B cell (primary cell): ENCODE data around the gene LITAFD. TPM values are rescaled to one million over a fixed set of nuclear protein-coding genes. Genes with fewer than 3 reads are reported as not detected.

Source experiments
- ATAC-seq: fragments of 200-7000 bp; cut with Tn5 transposase; one replicate; pipeline ENCODE4 v1.10.0; 2021; ENCODE audit warnings: low read depth, mild to moderate bottlenecking, moderate number of reproducible peaks, moderate library complexity
- CTCF ChIA-PET: fragments of 350-600 bp; sonication (Branson Sonifier 250); formaldehyde crosslinking; loops from one replicate; lab custom pipeline; 2021; ENCODE audit warnings: antibody characterized with exemption, inconsistent platforms; lab: Charles Lee
- POLR2A ChIA-PET: fragments of 350-600 bp; sonication (Branson Sonifier 250); formaldehyde crosslinking; loops from one replicate; lab custom pipeline; 2021; ENCODE audit warnings: antibody characterized with exemption; lab: Charles Lee
- DNase-seq: peaks from one replicate; pipeline ENCODE4 v3.0.0; 2013
- H2AFZ ChIP-seq: 2 replicates; pipeline ENCODE4 v1.6.1; 2012; ENCODE audit warnings: mild to moderate bottlenecking, low read depth, low read length; ENCODE audit not compliant: insufficient read depth, poor library complexity, severe bottlenecking
- H3K27ac ChIP-seq, 2 donors: 1 replicate in 1 of 2; 2 replicates in 1 of 2; pipeline ENCODE4 v1.5.1; 2012 to 2013; ENCODE audit warnings: low read length in 2 of 2, mild to moderate bottlenecking in 2 of 2, moderate library complexity in 1 of 2
- H3K27me3 ChIP-seq, 4 experiments: fragments of 200-600 bp in 1 of 4; sonication (generic) in 1 of 4; replicated peaks in 1 of 4; 1 replicate in 2 of 4; 2 replicates in 2 of 4; pipeline versions ENCODE4 v1.6.1 to v1.7.0; 2013 to 2016; ENCODE audit warnings: low read length in 3 of 4, mild to moderate bottlenecking in 2 of 4, mixed read lengths in 1 of 4, moderate library complexity in 1 of 4; ENCODE audit not compliant: insufficient read depth in 4 of 4, control insufficient read depth in 3 of 4; ENCODE audit errors: control extremely low read depth in 1 of 4
- H3K36me3 ChIP-seq, 2 experiments: replicated peaks in 1 of 2; 1 replicate in 1 of 2; 2 replicates in 1 of 2; pipeline versions ENCODE4 v1.6.1 to v1.7.1; 2013; ENCODE audit warnings: low read length in 1 of 2; ENCODE audit not compliant: insufficient read depth in 2 of 2, control insufficient read depth in 1 of 2; ENCODE audit errors: control extremely low read depth in 1 of 2, extremely low read depth in 1 of 2
- H3K4me1 ChIP-seq, 2 donors: fragments of 200-600 bp in 1 of 2; sonication (generic) in 1 of 2; 1 replicate in 1 of 2; 2 replicates in 1 of 2; pipeline versions ENCODE4 v1.5.1 to v1.6.1; 2013 to 2017; ENCODE audit warnings: low read length in 2 of 2; ENCODE audit not compliant: control insufficient read depth in 2 of 2, insufficient read depth in 2 of 2
- H3K4me2 ChIP-seq: replicated peaks from 2 replicates; pipeline ENCODE3; 2012; ENCODE audit warnings: mild to moderate bottlenecking, low read depth, low read length; ENCODE audit not compliant: poor library complexity, severe bottlenecking
- H3K4me3 ChIP-seq, 5 experiments: fragments of 200-600 bp in 1 of 5; sonication (generic) in 1 of 5; 1 replicate in 3 of 5; 2 replicates in 2 of 5; pipeline versions ENCODE4 v1.5.1 to v1.7.0; 2011 to 2016; ENCODE audit warnings: low read length in 4 of 5, mild to moderate bottlenecking in 4 of 5, low read depth in 2 of 5, control low read depth in 1 of 5, moderate library complexity in 1 of 5; ENCODE audit not compliant: insufficient read depth in 1 of 5; ENCODE audit errors: control extremely low read depth in 1 of 5, extremely low read depth in 1 of 5
- H3K79me2 ChIP-seq: fragments of 200-600 bp; sonication (generic); one replicate; pipeline ENCODE4 v1.6.0; 2016; ENCODE audit warnings: low read length; ENCODE audit not compliant: control insufficient read depth, insufficient read depth
- H3K9ac ChIP-seq: fragments of 200-600 bp; sonication (generic); 2 replicates; pipeline ENCODE4 v1.6.1; 2017; ENCODE audit warnings: mild to moderate bottlenecking, low read length, moderate library complexity
- H3K9me3 ChIP-seq, 3 donors: one replicate each; pipeline versions ENCODE4 v1.6.1 to v1.7.1; 2013; ENCODE audit warnings: low read length in 2 of 3; ENCODE audit not compliant: control insufficient read depth in 2 of 3, insufficient read depth in 1 of 3; ENCODE audit errors: control extremely low read depth in 1 of 3
- H4K20me1 ChIP-seq: 2 replicates; pipeline ENCODE4 v1.6.0; 2012; ENCODE audit warnings: mild to moderate bottlenecking, low read length; ENCODE audit not compliant: insufficient read depth, control insufficient read depth, poor library complexity, severe bottlenecking
- H3K27ac Mint-ChIP-seq: one replicate; pipeline ENCODE4 v1.8.0; 2021; ENCODE audit warnings: mixed read lengths
- H3K27me3 Mint-ChIP-seq: one replicate; pipeline ENCODE4 v1.8.0; 2021; ENCODE audit warnings: mixed read lengths
- H3K4me1 Mint-ChIP-seq: one replicate; pipeline ENCODE4 v1.8.0; 2021; ENCODE audit warnings: mixed read lengths
- H3K4me3 Mint-ChIP-seq: one replicate; pipeline ENCODE4 v1.8.0; 2021; ENCODE audit warnings: mixed read lengths
- H3K9me3 Mint-ChIP-seq: one replicate; pipeline ENCODE4 v1.8.0; 2022; ENCODE audit warnings: mixed read lengths; ENCODE audit not compliant: insufficient read depth
- EZH2 ChIP-seq: IDR thresholded peaks from 2 replicates; pipeline ENCODE4 v1.6.1; 2012; ENCODE audit warnings: borderline replicate concordance, low read depth, mild to moderate bottlenecking, moderate library complexity, low read length; ENCODE audit not compliant: insufficient read depth, poor library complexity, severe bottlenecking
- WGBS: methylation state at CpG from one replicate; pipeline ENCODE4 v1.1.5; 2013; ENCODE audit warnings: missing lambda C conversion rate; ENCODE audit not compliant: insufficient coverage; 5-methylcytosine and 5-hydroxymethylcytosine counted together
- intact Hi-C: fragments of 100-400 bp; cut with micrococcal nuclease; formaldehyde crosslinking; loops from one replicate; pipeline ENCODE4 v1.10.0; 2022
- polyA plus RNA-seq: library from polyadenylated mRNA; depleted of rRNA; stranded (reverse); fragments of >200 nt; gene quantifications from 2 replicates; pipeline ENCODE4 v1.2.3, GENCODE V29; 2012
- total RNA-seq, 2 donors: library from RNA; stranded (reverse); fragments of 120-200 nt in 1 of 2; gene quantifications; 1 replicate in 1 of 2; 2 replicates in 1 of 2; pipeline versions ENCODE4 v1.2.3 to v1.2.4, GENCODE V29; 2013 to 2022
- TF ChIP-seq, protein P1 (sequence below): fragments of 200-600 bp; IDR thresholded peaks from one replicate; pipeline ENCODE4 v1.8.0; 2022; ENCODE audit warnings: antibody characterized with exemption, mild to moderate bottlenecking

LITAFD gene
- total and polyA plus RNA-seq, 2 donors (not counting 1 experiment from before 2014, with no cell fraction given): not detected

GRCh38 chr16:8867932-8868415 is 14.2 kb upstream of the LITAFD start:
- Histone ChIP-seq H3K27me3 (no peaks in the 10 kb centered on the region), H2AFZ (peak overlapping the region; percentile 81), H3K4me1 (peaks cover 34 to 68% of the 10 kb centered on the region in 2 donors), H3K9me3 (no peaks in the 10 kb centered on the region), H3K27ac (peak overlapping the region; percentile 41 to 66), H3K4me2 (peak overlapping the region; percentile 99), H4K20me1 (peaks cover 52% of the 10 kb centered on the region), H3K9ac (peak overlapping the region; percentile 77), H3K79me2 (peaks cover 55% of the 10 kb centered on the region), H3K4me3 (peak overlapping the region; percentile 76 to 89 (median 84)), H3K36me3 (no peaks in the 10 kb centered on the region)
- Mint-ChIP-seq H3K4me1 (peaks cover 56% of the 10 kb centered on the region), H3K27ac (peak overlapping the region; percentile 93), H3K9me3 (no peaks in the 10 kb centered on the region), H3K27me3 (no peaks in the 10 kb centered on the region), H3K4me3 (peak overlapping the region; percentile 94)
- TF ChIP-seq EZH2: no peak
- TF ChIP-seq, protein P1, sequence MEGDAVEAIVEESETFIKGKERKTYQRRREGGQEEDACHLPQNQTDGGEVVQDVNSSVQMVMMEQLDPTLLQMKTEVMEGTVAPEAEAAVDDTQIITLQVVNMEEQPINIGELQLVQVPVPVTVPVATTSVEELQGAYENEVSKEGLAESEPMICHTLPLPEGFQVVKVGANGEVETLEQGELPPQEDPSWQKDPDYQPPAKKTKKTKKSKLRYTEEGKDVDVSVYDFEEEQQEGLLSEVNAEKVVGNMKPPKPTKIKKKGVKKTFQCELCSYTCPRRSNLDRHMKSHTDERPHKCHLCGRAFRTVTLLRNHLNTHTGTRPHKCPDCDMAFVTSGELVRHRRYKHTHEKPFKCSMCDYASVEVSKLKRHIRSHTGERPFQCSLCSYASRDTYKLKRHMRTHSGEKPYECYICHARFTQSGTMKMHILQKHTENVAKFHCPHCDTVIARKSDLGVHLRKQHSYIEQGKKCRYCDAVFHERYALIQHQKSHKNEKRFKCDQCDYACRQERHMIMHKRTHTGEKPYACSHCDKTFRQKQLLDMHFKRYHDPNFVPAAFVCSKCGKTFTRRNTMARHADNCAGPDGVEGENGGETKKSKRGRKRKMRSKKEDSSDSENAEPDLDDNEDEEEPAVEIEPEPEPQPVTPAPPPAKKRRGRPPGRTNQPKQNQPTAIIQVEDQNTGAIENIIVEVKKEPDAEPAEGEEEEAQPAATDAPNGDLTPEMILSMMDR: no peak
- ChIA-PET POLR2A (interaction anchor here (1.4 to 1.5 kb wide), 2 partner anchors 24 to 223 kb away, joined by 5 to 9 read pairs; partner anchors contain the start of gene HAPSTR1), CTCF (interaction anchor here (1.7 to 3.8 kb wide), 2 partner anchors 12 to 23 kb away, joined by 11 to 42 read pairs; partner anchors contain the start of gene LITAFD)
- ATAC-seq: no peak
- 0% methylated on average over 15 of the region's 16 CpGs for WGBS
- peak; percentile 66 for DNase-seq
- intact Hi-C loops: loop anchor here (2.0 to 5.0 kb wide), 3 partner anchors 95 to 1874 kb away; partner anchors contain the start of genes NUBP1 and USP7
